Type B pancreatic cell (in vitro differentiated cells): ENCODE measurements around the gene MMP19. TPM values are rescaled to one million over a fixed set of nuclear protein-coding genes. Genes with fewer than 3 reads are reported as not detected.

Experiments
- DNase-seq: peaks from one replicate; pipeline ENCODE4 v3.0.0; 2021; ENCODE audit warnings: mixed read lengths; ENCODE audit not compliant: unreplicated experiment; ENCODE audit errors: extremely low spot score
- H3K27ac Mint-ChIP-seq: 2 replicates; pipeline ENCODE4 v1.8.0; 2021; ENCODE audit warnings: mild to moderate bottlenecking, mixed read lengths
- H3K27me3 Mint-ChIP-seq: 2 replicates; pipeline ENCODE4 v1.8.0; 2021; ENCODE audit warnings: mixed read lengths
- H3K36me3 Mint-ChIP-seq: 2 replicates; pipeline ENCODE4 v1.8.0; 2021; ENCODE audit warnings: mixed read lengths
- H3K4me1 Mint-ChIP-seq: one replicate; pipeline ENCODE4 v1.8.0; 2021; ENCODE audit warnings: mixed read lengths; ENCODE audit not compliant: unreplicated experiment
- H3K4me3 Mint-ChIP-seq: 2 replicates; pipeline ENCODE4 v1.8.0; 2021; ENCODE audit warnings: mild to moderate bottlenecking, mixed read lengths
- H3K9me3 Mint-ChIP-seq: 2 replicates; pipeline ENCODE4 v1.8.0; 2021; ENCODE audit warnings: mixed read lengths
- CTCF ChIP-seq: fragments of 200-600 bp; sonication (generic); conservative IDR thresholded peaks from 2 replicates; pipeline ENCODE4 v1.5.0; 2021; ENCODE audit warnings: antibody characterized with exemption, mild to moderate bottlenecking
- total RNA-seq: library from RNA; stranded (reverse); gene quantifications from 2 replicates; pipeline ENCODE4 v1.2.1, GENCODE V29; 2021; ENCODE audit warnings: low replicate concordance

The MMP19 gene
- total RNA-seq, 1 donor from 2014 or later: 0.48 TPM

- DNase-seq: no peak
- Mint-ChIP-seq H3K36me3 (no peaks in the 10 kb centered on the region), H3K27ac (no peak overlapping the region), H3K4me3 (no peak overlapping the region), H3K9me3 (no peaks in the 10 kb centered on the region), H3K27me3 (peaks cover 12% of the 10 kb centered on the region), H3K4me1 (peaks cover 5% of the 10 kb centered on the region)
- no peak for TF ChIP-seq CTCF
Observed at GRCh38 chr12:55852740-55853139, 10.0 kb upstream of the MMP19 start.

- Mint-ChIP-seq H3K4me1 (peaks cover 14% of the 10 kb centered on the region), H3K36me3 (no peaks in the 10 kb centered on the region), H3K27me3 (peaks cover 15% of the 10 kb centered on the region), H3K4me3 (peak overlapping the region; percentile 30), H3K27ac (no peak overlapping the region), H3K9me3 (no peaks in the 10 kb centered on the region)
- TF ChIP-seq CTCF: no peak
- no peak for DNase-seq
Observed at GRCh38 chr12:55850893-55851292, 8.2 kb upstream of the MMP19 start.

GRCh38 chr12:55850401-55850800, 7.7 kb upstream of the MMP19 start:
- no peaks in the 10 kb centered on the region for H3K9me3 Mint-ChIP-seq
- peaks cover 14% of the 10 kb centered on the region for H3K4me1 Mint-ChIP-seq
- H3K36me3 Mint-ChIP-seq: no peaks in the 10 kb centered on the region
- no peak overlapping the region for H3K27ac Mint-ChIP-seq
- no peak overlapping the region for H3K4me3 Mint-ChIP-seq
- no peak for DNase-seq
- no peak for TF ChIP-seq CTCF
- H3K27me3 Mint-ChIP-seq: peaks cover 15% of the 10 kb centered on the region

- H3K27me3 Mint-ChIP-seq: peaks cover 15% of the 10 kb centered on the region
- H3K36me3 Mint-ChIP-seq: no peaks in the 10 kb centered on the region
- peaks cover 14% of the 10 kb centered on the region for H3K4me1 Mint-ChIP-seq
- no peak overlapping the region for H3K27ac Mint-ChIP-seq
- no peak for DNase-seq
- no peak for TF ChIP-seq CTCF
- no peaks in the 10 kb centered on the region for H3K9me3 Mint-ChIP-seq
- no peak overlapping the region for H3K4me3 Mint-ChIP-seq
Observed at GRCh38 chr12:55849616-55850343, 7.0 kb upstream of the MMP19 start.

GRCh38 chr12:55847603-55848291, 5.0 kb upstream of the MMP19 start:
- H3K36me3 Mint-ChIP-seq: no peaks in the 10 kb centered on the region
- peak overlapping the region; percentile 64 for H3K4me3 Mint-ChIP-seq
- no peaks in the 10 kb centered on the region for H3K9me3 Mint-ChIP-seq
- TF ChIP-seq CTCF: no peak
- H3K4me1 Mint-ChIP-seq: peaks cover 14% of the 10 kb centered on the region
- H3K27me3 Mint-ChIP-seq: peaks cover 15% of the 10 kb centered on the region
- H3K27ac Mint-ChIP-seq: peak overlapping the region; percentile 57
- no peak for DNase-seq
